HepG2 (cell line): ENCODE measurements around the gene GTF3A. TPM values are rescaled to one million over a fixed set of nuclear protein-coding genes. Genes with fewer than 3 reads are reported as not detected.

ENCODE experiments used
- AKAP8 ChIP-seq: sonication (generic); formaldehyde crosslinking; IDR thresholded peaks from 2 replicates; pipeline ENCODE4 v1.5.1; 2020; ENCODE audit warnings: mild to moderate bottlenecking, missing genetic modification reagents
- CC2D1A ChIP-seq: sonication (generic); formaldehyde crosslinking; IDR thresholded peaks from 2 replicates; pipeline ENCODE4 v1.8.1; 2023; ENCODE audit warnings: mild to moderate bottlenecking, missing genetic modification reagents
- CEBPB ChIP-seq: IDR thresholded peaks from 2 replicates; pipeline ENCODE4 v1.6.1; 2011; ENCODE audit warnings: low read depth, low read length, improper control_type of control experiment, borderline replicate concordance
- KLF9 ChIP-seq: IDR thresholded peaks from 2 replicates; pipeline ENCODE4 v1.6.1; 2016; ENCODE audit warnings: low read depth
- KMT2B ChIP-seq: IDR thresholded peaks from 2 replicates; pipeline ENCODE4 v1.6.1; 2016; ENCODE audit warnings: missing genetic modification reagents, missing compliant biosample characterization
- MEIS1 ChIP-seq: sonication (generic); formaldehyde crosslinking; IDR thresholded peaks from 2 replicates; pipeline ENCODE4 v1.9.0; 2021; ENCODE audit warnings: mild to moderate bottlenecking, missing genetic modification reagents, moderate library complexity, borderline replicate concordance
- NAIF1 ChIP-seq: sonication (generic); formaldehyde crosslinking; IDR thresholded peaks from 2 replicates; pipeline ENCODE4 v1.5.0; 2020; ENCODE audit warnings: mild to moderate bottlenecking, missing genetic modification reagents, borderline replicate concordance
- NFATC3 ChIP-seq: sonication (generic); formaldehyde crosslinking; IDR thresholded peaks from 2 replicates; pipeline ENCODE4 v1.5.1; 2020; ENCODE audit warnings: mild to moderate bottlenecking, missing genetic modification reagents
- NFIC ChIP-seq: IDR thresholded peaks from 2 replicates; pipeline ENCODE4 v1.6.1; 2012; ENCODE audit warnings: mild to moderate bottlenecking, low read length, inconsistent platforms
- POLR2AphosphoS2 ChIP-seq: IDR thresholded peaks from 2 replicates; pipeline ENCODE4 v1.6.1; 2011; ENCODE audit warnings: low read depth, low read length, improper control_type of control experiment
- SKI ChIP-seq: fragments of 450-650 bp; IDR thresholded peaks from one replicate; pipeline ENCODE4 v1.6.1; 2018; ENCODE audit warnings: mild to moderate bottlenecking; ENCODE audit not compliant: partially characterized antibody
- SNAPC2 ChIP-seq: sonication (generic); formaldehyde crosslinking; IDR thresholded peaks from 2 replicates; pipeline ENCODE4 v1.8.1; 2022; ENCODE audit warnings: mild to moderate bottlenecking, missing genetic modification reagents
- TOPORS ChIP-seq: sonication (generic); formaldehyde crosslinking; IDR thresholded peaks from 2 replicates; pipeline ENCODE4 v1.8.0; 2023; ENCODE audit warnings: mild to moderate bottlenecking, missing genetic modification reagents
- ZBTB38 ChIP-seq: sonication (generic); formaldehyde crosslinking; IDR thresholded peaks from 2 replicates; pipeline ENCODE4 v1.5.1; 2020; ENCODE audit warnings: mild to moderate bottlenecking, missing genetic modification reagents
- polyA plus RNA-seq, 8 experiments: library from polyadenylated mRNA; depleted of rRNA in 3 of 8; stranded (reverse) in 7 of 8; unstranded in 1 of 8; fragments of >200 nt; fragmentation: Illumina TruSeq in 4 of 8; extraction: Trizol in 4 of 8; gene quantifications; 2 replicates each; pipeline versions ENCODE4 v1.2.1 to v1.2.3, GENCODE V29; 2011 to 2016; ENCODE audit warnings: low read depth in 4 of 8, missing spikeins in 1 of 8, mixed read lengths in 1 of 8; ENCODE audit not compliant: insufficient read depth in 1 of 8
- total RNA-seq, 5 experiments: library from RNA; depleted of rRNA; stranded (reverse); fragments of >200 nt; fragmentation: Illumina TruSeq; extraction: Trizol; gene quantifications; 2 replicates each; pipeline ENCODE4 v1.2.3, GENCODE V29; 2016; ENCODE audit warnings: low read depth in 1 of 5
- TF ChIP-seq, protein P1 (sequence below): sonication (generic); IDR thresholded peaks from 2 replicates; pipeline ENCODE4 v1.6.1; 2016; ENCODE audit warnings: low read depth, borderline replicate concordance
- TF ChIP-seq, protein P2 (sequence below): sonication (generic); formaldehyde crosslinking; IDR thresholded peaks from 2 replicates; pipeline ENCODE4 v1.5.0; 2020; ENCODE audit warnings: mild to moderate bottlenecking, missing genetic modification reagents
- TF ChIP-seq, protein P3 (sequence below): sonication (generic); formaldehyde crosslinking; conservative IDR thresholded peaks from 2 replicates; pipeline ENCODE4 v1.4.0; 2020; ENCODE audit warnings: mild to moderate bottlenecking, missing genetic modification reagents, moderate library complexity
- TF ChIP-seq, protein P4 (sequence below): sonication (generic); formaldehyde crosslinking; IDR thresholded peaks from 2 replicates; pipeline ENCODE4 v1.8.1; 2022; ENCODE audit warnings: low read depth, mild to moderate bottlenecking, missing genetic modification reagents
- TF ChIP-seq, protein P5 (sequence below): sonication (generic); formaldehyde crosslinking; conservative IDR thresholded peaks from 2 replicates; pipeline ENCODE4 v1.8.0; 2022; ENCODE audit warnings: low read depth, missing genetic modification reagents

The GTF3A gene
- total and polyA plus RNA-seq, 2 of the 13 experiments (the other 11 are each of a cell fraction or from before 2014, with no cell fraction given), result 42.1 to 176 TPM

DNA sequence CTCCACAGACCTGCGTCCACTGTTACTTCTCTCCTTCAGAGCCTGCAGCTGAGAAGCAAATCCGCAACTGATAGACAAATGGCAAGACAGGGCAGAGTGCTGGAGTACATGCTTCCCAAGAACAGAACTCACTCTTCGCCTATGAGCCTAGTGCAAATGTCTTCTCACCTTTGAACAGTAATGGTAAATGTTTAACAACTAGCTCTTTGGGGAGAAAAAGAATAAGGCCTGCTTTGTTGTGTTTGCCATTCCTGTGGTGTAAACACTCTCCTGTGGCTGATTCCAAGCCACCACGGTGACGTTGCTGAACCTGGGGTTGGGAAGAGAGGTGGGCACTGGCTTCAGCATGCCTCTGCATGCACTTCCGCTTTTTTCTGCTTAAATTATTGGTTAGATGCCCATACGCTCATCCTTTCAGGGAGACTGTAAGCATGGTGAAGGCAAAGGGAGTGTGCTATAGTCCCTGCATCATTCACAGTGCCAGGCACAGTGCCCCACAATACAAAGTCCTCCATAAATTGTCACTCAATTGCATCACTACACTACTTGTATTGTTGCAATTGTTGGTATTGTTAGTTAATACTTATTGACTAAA, 28.1 kb upstream of the GTF3A start (continued):
- TF ChIP-seq, protein P1, sequence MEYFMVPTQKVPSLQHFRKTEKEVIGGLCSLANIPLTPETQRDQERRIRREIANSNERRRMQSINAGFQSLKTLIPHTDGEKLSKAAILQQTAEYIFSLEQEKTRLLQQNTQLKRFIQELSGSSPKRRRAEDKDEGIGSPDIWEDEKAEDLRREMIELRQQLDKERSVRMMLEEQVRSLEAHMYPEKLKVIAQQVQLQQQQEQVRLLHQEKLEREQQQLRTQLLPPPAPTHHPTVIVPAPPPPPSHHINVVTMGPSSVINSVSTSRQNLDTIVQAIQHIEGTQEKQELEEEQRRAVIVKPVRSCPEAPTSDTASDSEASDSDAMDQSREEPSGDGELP, result no peak
- TF ChIP-seq NFIC (0 out of 2 replicates have a peak, but pooled peaks have one; percentile 27), NFATC3 (CRISPR knock-in tag) (no peak), ZBTB38 (CRISPR knock-in tag) (no peak), AKAP8 (CRISPR knock-in tag) (no peak), NAIF1 (CRISPR knock-in tag) (no peak), CC2D1A (CRISPR knock-in tag) (no peak), KMT2B (CRISPR knock-in tag) (no peak), TOPORS (CRISPR knock-in tag) (no peak; the same call in 1 of the 2 replicates), CEBPB (peak; percentile 76), KLF9 (CRISPR knock-in tag) (no peak), MEIS1 (CRISPR knock-in tag) (no peak), SNAPC2 (no peak; the same call in 1 of the 2 replicates), SKI (no peak), POLR2AphosphoS2 (no peak)
- TF ChIP-seq, protein P2, sequence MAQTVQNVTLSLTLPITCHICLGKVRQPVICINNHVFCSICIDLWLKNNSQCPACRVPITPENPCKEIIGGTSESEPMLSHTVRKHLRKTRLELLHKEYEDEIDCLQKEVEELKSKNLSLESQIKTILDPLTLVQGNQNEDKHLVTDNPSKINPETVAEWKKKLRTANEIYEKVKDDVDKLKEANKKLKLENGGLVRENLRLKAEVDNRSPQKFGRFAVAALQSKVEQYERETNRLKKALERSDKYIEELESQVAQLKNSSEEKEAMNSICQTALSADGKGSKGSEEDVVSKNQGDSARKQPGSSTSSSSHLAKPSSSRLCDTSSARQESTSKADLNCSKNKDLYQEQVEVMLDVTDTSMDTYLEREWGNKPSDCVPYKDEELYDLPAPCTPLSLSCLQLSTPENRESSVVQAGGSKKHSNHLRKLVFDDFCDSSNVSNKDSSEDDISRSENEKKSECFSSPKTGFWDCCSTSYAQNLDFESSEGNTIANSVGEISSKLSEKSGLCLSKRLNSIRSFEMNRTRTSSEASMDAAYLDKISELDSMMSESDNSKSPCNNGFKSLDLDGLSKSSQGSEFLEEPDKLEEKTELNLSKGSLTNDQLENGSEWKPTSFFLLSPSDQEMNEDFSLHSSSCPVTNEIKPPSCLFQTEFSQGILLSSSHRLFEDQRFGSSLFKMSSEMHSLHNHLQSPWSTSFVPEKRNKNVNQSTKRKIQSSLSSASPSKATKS (CRISPR knock-in tag), result no peak
- TF ChIP-seq, protein P3, sequence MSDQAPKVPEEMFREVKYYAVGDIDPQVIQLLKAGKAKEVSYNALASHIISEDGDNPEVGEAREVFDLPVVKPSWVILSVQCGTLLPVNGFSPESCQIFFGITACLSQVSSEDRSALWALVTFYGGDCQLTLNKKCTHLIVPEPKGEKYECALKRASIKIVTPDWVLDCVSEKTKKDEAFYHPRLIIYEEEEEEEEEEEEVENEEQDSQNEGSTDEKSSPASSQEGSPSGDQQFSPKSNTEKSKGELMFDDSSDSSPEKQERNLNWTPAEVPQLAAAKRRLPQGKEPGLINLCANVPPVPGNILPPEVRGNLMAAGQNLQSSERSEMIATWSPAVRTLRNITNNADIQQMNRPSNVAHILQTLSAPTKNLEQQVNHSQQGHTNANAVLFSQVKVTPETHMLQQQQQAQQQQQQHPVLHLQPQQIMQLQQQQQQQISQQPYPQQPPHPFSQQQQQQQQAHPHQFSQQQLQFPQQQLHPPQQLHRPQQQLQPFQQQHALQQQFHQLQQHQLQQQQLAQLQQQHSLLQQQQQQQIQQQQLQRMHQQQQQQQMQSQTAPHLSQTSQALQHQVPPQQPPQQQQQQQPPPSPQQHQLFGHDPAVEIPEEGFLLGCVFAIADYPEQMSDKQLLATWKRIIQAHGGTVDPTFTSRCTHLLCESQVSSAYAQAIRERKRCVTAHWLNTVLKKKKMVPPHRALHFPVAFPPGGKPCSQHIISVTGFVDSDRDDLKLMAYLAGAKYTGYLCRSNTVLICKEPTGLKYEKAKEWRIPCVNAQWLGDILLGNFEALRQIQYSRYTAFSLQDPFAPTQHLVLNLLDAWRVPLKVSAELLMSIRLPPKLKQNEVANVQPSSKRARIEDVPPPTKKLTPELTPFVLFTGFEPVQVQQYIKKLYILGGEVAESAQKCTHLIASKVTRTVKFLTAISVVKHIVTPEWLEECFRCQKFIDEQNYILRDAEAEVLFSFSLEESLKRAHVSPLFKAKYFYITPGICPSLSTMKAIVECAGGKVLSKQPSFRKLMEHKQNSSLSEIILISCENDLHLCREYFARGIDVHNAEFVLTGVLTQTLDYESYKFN, result peak; percentile 94
- TF ChIP-seq, protein P4, sequence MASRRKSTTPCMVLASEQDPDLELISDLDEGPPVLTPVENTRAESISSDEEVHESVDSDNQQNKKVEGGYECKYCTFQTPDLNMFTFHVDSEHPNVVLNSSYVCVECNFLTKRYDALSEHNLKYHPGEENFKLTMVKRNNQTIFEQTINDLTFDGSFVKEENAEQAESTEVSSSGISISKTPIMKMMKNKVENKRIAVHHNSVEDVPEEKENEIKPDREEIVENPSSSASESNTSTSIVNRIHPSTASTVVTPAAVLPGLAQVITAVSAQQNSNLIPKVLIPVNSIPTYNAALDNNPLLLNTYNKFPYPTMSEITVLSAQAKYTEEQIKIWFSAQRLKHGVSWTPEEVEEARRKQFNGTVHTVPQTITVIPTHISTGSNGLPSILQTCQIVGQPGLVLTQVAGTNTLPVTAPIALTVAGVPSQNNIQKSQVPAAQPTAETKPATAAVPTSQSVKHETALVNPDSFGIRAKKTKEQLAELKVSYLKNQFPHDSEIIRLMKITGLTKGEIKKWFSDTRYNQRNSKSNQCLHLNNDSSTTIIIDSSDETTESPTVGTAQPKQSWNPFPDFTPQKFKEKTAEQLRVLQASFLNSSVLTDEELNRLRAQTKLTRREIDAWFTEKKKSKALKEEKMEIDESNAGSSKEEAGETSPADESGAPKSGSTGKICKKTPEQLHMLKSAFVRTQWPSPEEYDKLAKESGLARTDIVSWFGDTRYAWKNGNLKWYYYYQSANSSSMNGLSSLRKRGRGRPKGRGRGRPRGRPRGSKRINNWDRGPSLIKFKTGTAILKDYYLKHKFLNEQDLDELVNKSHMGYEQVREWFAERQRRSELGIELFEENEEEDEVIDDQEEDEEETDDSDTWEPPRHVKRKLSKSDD (CRISPR knock-in tag), result no peak
- TF ChIP-seq, protein P5, sequence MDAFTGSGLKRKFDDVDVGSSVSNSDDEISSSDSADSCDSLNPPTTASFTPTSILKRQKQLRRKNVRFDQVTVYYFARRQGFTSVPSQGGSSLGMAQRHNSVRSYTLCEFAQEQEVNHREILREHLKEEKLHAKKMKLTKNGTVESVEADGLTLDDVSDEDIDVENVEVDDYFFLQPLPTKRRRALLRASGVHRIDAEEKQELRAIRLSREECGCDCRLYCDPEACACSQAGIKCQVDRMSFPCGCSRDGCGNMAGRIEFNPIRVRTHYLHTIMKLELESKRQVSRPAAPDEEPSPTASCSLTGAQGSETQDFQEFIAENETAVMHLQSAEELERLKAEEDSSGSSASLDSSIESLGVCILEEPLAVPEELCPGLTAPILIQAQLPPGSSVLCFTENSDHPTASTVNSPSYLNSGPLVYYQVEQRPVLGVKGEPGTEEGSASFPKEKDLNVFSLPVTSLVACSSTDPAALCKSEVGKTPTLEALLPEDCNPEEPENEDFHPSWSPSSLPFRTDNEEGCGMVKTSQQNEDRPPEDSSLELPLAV, result no peak
